Left forelimb (tissue), 1 donor: ENCODE results near the gene INO80E.

Experiments
- DNase-seq: peaks from one replicate; pipeline ENCODE4 v3.0.0-alpha.2; 2018; ENCODE audit warnings: low spot score

Gene INO80E

DNA sequence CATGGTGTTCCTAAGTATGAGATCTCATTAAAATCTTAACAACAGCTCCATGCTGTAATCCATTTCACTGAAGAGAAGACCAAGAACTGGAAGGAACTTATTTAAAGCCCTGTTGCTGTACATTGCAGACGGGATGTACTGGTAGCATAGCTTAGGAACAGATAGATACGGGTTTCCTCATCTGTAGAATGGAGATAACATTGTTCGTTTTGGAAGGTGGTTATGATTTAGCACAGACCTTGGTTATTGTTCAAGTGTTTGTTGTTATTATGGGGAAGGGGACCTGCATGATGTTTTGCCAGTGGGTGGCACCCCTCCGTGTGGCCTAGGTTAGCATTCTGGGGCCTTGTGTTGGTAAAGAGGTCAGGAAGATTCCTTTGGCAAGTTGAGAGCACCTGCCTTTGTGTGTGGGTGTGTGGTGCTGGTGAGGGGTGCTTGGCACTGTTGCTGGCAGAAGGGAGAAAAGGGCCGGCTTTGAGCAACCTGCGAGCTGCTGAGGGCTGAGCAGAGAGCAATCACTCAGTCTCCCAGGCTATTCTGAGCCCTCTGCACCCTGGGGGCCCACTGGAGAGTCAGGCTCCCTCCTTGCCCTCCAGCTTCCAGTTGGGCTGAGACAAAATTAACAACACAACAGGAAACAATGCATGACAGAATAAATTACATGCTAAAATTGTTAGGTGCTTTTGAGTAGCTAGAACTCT, 20.1 kb upstream of the INO80E start:
- DNase-seq, result peak; percentile 42

DNA sequence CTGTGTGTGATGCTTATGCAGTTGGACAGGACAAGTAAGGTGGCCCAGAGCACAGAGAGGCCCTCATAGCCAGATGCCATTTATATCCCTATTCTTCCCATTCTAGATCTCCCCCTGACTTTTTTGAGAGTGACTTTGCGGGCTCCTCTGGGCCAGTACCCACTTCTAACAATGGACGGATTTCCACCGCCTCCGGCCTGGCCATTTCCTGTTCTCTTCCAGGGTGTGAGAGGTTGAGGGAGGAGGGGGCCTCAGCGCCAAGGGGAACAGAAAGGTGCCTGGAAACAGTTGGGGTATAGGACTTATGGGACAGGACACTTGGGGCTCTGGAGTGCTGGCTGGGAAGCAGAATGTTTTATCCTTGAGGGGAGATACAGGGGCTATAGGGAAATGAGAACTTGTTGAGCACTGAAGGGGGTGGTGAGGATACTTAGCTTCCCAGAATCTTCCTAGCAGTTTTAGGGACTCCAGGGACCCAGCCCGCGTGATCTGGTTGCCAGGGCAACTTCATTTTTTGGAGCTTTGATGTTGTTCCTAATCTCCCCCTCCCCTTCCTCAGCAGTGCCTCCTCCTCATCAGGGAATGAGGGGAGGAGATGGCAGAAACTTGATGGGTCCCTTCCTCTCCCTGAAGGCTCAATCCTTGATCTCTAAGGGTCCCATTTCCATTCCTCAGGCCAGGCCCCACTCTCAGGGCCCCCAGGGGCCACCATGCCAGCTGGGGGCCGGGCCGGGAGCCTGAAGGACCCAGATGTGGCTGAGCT, 18.8 kb upstream of the INO80E start:
- DNase-seq, result peak; percentile 53

DNA sequence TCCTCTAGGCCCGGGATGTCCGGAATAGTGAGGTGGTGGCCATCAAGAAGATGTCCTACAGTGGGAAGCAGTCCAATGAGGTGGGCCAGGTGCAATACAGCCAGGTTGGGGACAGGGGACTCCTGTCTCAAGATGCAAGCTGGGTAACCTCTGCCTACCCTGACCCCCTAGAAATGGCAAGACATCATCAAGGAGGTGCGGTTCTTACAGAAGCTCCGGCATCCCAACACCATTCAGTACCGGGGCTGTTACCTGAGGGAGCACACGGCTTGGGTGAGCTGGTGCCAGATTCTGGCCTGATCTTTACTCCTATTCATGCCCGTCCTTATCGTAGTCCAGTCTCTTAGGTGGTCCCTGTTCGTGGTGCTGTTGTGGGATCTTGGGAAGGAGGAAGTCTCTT, 18.0 kb upstream of the INO80E start:
- DNase-seq, result no peak

DNA sequence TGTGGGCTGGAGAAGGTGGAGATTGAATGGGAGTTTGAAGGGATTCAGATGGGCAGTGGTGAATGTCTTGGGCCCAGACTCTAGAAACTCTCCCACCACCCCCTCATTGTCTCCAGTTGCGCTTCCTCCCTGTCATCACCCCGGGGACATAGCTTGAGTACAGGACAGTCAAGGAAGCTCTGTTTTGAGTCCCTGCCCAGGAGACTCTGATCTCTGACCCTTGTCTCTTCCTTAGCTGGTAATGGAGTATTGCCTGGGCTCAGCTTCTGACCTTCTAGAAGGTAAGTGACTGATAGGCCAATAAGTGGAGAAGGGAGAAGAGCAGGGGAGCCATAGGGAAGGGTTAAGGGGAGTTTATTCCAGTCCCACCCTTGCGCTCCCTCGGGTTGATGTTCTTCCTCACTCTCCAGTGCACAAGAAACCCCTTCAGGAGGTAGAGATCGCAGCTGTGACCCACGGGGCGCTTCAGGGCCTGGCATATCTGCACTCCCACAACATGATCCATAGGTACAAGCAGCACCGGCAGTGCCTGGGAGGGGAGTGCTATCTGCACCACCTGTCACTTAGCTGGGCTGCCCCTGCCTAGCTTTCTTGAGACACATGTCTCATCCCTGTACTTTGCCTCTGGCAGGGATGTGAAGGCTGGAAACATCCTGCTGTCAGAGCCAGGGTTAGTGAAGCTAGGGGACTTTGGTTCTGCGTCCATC, 17.3 kb upstream of the INO80E start:
- no peak for DNase-seq

DNA sequence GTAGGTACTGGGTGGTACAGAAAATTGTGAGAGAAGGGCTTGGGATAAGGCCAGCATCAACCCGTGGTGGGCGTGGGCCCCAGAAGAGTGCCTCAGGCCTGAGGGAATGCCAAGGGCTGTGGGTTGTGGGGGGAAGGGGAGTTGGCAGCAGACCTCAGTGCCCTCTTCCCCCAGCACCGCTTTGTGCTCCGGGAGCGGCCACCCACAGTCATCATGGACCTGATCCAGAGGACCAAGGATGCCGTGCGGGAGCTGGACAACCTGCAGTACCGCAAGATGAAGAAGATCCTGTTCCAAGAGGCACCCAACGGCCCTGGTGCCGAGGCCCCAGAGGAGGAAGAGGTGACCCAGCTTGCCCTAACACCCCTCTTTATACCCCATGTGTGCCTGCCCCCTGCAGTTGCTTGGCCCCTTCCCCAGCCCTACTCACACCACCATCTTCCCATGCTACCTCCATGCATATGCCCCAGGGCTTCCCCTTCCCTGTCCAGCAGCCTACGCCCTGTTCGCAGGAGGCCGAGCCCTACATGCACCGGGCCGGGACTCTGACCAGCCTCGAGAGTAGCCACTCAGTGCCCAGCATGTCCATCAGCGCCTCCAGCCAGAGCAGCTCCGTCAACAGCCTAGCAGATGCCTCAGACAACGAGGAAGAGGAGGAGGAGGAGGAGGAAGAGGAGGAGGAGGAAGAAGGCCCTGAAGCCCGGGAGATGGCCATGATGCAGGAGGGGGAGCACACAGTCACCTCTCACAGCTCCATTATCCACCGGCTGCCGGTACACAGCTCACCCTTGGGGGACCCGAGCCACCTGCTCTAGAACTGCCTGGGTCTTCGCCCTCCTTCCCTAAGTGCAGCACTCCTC, 13.3 kb upstream of the INO80E start:
- no peak for DNase-seq

DNA sequence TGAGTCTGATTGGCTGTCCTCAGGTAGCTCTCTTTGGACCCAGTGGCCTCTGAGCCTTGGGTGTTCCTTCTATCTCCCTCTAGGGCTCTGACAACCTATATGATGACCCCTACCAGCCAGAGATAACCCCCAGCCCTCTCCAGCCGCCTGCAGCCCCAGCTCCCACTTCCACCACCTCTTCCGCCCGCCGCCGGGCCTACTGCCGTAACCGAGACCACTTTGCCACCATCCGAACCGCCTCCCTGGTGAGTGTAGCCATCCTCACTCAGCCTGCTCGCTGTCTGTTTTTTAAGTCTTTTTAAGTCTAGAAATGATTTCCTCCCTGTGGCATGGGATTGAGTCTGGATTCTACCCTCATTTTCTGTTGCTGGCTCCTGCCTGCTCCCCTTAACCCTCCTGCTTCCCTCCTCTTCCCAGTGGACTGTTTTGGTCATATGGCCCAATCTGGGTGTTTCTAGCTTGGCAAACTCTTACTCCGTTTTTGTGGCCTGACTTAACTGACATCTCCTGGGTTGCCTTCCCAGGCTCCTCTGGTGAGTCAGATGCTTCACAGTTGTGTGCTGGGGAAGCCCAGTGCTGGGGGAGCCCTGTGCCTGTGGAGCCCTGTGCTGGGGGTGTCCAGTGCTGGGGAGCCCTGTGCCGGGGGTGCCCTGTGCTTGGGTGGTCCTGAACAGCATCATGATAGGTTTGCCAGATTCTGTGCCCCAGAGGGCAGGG, 12.5 kb upstream of the INO80E start:
- no peak for DNase-seq

DNA sequence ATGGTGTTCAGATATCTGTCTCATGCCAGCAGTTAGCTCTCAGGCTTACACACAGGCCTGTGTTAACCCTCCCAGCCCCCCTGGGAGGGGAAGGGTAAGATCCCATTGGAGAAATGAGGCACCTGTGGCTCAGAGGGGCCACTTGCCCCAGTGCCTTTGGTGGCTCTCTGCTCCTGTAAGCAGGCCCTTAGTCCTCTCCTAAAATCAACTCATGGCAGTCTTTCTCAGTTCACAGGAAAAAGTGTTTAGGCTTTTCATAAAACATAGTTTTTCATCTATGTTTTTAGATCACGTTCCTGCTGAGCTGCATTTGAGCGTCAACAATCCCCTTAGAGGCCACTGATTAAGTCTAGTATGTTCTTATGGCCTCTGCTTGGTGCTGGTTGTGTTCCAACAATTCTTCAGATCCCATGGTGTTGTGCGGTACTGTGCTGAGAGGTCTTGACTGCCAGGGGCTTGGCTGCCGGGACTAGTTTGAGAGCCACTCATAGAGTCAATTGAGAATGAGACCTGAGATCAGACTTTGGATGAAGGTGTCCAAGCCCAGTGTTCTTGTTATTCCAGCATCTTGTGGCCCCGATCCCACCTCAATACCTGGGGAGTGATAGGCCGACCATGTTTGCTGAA, 11.8 kb upstream of the INO80E start:
- no peak for DNase-seq

DNA sequence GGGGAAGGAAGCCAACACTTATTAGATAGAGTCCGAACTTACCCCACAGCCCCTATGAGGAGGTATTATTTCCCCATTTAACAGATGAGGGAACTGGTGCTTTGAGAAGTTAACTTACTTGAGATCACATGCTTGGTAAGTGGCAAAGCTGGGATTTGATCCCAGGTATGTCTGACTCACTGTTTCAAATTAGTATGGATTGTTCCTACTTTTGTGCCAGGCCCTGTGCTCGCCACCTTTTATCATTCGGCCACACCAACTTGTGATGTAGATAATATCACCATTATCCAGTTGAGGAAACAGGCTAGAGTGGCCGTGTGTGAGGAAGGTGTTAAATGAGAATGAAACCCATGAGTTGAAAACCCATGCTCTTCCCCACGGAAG, 11.3 kb upstream of the INO80E start:
- no peak for DNase-seq

DNA sequence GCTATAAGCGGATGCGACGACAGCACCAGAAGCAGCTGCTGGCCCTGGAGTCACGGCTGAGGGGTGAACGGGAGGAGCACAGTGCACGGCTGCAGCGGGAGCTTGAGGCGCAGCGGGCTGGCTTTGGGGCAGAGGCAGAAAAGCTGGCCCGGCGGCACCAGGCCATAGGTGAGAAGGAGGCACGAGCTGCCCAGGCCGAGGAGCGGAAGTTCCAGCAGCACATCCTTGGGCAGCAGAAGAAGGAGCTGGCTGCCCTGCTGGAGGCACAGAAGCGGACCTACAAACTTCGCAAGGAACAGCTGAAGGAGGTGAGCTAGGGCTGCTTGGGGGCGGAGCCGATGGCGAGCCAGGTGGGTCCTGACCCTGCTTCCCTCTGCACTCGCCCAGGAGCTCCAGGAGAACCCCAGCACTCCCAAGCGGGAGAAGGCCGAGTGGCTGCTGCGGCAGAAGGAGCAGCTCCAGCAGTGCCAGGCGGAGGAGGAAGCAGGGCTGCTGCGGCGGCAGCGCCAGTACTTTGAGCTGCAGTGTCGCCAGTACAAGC, 10.7 kb upstream of the INO80E start:
- DNase-seq, result no peak

DNA sequence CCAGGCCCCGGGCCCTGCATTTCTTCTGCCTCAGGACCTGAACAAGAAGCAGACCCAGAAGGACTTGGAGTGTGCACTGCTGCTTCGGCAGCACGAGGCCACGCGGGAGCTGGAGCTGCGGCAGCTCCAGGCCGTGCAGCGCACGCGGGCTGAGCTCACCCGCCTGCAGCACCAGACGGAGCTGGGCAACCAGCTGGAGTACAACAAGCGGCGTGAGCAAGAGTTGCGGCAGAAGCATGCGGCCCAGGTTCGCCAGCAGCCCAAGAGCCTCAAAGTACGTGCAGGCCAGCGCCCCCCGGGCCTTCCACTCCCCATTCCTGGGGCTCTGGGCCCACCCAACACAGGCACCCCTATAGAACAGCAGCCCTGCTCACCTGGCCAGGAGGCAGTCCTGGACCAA, 9.8 kb upstream of the INO80E start:
- no peak for DNase-seq

DNA sequence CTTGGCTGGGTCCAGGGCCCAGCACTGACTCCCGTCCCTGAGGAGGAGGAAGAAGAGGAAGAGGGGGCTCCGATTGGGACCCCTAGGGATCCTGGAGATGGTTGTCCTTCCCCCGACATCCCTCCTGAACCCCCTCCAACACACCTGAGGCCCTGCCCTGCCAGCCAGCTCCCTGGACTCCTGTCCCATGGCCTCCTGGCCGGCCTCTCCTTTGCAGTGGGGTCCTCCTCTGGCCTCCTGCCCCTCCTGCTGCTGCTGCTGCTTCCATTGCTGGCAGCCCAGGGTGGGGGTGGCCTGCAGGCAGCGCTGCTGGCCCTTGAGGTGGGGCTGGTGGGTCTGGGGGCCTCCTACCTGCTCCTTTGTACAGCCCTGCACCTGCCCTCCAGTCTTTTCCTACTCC, 9.1 kb upstream of the INO80E start:
- DNase-seq, result no peak

DNA sequence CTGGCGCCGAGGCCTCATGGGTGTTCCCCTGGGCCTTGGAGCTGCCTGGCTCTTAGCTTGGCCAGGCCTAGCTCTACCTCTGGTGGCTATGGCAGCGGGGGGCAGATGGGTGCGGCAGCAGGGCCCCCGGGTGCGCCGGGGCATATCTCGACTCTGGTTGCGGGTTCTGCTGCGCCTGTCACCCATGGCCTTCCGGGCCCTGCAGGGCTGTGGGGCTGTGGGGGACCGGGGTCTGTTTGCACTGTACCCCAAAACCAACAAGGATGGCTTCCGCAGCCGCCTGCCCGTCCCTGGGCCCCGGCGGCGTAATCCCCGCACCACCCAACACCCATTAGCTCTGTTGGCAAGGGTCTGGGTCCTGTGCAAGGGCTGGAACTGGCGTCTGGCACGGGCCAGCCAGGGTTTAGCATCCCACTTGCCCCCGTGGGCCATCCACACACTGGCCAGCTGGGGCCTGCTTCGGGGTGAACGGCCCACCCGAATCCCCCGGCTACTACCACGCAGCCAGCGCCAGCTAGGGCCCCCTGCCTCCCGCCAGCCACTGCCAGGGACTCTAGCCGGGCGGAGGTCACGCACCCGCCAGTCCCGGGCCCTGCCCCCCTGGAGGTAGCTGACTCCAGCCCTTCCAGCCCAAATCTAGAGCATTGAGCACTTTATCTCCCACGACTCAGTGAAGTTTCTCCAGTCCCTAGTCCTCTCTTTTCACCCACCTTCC, 8.5 kb upstream of the INO80E start:
- no peak for DNase-seq

DNA sequence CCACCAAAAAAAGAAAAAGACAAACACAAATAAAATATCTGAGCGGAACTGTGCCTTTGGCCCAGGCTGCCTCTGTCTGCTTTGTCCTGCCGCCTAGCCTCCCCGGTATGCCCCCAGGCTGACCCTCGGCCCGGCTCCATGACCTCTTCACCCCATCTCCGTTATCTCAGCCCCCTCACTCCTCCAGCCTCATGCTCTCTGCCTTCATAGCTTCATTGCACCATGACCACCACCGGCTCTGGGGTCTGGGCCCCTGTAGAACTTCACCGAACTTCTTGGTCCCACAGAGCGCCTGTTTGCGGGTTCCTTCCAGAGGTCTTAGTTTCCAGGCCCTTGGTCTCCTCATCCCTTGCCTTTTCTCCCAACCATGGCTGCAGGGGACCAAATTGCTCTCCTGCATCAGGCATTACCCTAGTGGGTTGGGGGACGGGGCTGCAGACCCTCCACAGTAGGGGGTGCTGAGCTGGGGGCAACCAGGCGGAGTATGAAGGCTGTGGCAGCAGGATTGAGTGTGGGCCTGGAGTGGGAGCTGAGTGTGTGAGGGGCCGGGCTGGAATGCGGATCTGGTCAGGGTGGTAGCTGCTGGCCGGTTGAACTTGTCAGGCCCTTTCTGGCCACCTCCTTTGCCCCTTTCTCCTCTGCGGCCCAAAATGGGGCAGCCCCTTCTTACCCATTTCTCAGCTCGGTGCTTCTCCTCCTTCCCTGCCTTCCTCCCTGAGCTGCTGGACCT, 7.5 kb upstream of the INO80E start:
- DNase-seq, result no peak

DNA sequence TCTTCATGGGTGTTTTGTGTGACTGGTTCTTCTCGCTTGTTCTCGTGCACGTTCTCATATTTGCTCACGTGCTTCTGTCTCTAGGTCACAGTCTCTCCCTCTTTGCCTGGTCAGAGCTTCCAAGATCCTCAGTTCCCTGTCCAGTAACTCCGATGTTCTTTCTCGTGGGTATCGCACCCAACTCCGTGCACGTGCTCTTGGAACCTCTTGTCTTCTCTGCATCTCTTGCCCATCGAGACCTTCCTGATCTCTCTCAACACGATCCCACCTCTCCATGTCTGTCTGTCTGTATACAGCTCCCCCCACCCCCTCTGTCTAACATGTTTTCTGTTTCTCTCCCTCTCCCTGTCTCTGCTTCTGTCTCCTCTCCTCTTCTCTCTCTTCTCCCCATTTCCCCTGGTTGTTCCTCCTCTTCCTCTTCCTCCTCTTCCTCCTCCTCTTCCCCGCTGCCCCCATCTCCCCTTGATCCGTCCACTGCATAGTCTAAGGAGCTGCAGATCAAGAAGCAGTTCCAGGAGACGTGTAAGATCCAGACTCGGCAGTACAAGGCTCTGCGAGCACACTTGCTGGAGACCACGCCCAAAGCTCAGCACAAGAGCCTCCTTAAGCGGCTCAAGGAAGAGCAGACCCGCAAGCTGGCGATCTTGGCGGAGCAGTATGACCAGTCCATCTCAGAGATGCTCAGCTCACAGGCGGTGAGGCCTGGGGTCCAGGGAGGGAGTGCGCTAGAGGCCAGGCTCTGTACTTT, 6.8 kb upstream of the INO80E start:
- no peak for DNase-seq

DNA sequence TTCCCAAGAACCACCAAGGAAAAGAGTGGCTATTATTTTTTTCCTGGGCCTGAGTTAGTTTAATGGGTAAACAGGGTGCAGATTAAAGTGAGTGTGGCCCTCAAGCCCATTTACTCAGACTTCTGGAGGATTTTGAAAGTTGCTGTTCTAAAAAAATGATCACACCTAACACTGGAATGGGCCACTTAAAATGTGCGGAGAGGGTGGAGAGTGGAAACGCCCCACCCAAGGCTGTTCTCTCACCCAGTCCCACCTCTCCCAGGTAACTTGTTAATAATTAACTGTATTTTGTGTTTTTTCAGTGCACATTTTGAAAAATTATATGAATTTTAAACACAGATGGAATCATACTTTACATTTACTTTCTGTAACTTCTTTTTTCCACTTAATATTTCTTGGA, 6.0 kb upstream of the INO80E start:
- no peak for DNase-seq

DNA sequence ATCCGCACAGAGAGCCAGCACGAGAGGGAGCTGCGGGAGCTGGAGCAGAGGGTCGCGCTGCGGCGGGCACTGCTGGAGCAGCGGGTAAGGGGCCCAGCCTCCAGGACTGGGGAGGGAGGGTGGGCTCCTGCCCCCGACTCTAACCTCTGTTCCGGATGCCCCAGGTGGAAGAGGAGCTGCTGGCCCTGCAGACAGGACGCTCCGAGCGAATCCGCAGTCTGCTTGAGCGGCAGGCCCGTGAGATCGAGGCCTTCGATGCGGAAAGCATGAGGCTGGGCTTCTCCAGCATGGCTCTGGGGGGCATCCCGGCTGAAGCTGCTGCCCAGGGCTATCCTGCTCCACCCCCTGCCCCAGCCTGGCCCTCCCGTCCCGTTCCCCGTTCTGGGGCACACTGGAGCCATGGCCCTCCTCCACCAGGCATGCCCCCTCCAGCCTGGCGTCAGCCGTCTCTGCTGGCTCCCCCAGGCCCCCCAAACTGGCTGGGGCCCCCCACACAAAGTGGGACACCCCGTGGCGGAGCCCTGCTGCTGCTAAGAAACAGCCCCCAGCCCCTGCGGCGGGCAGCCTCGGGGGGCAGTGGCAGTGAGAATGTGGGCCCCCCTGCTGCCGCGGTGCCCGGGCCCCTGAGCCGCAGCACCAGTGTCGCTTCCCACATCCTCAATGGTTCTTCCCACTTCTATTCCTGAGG, 5.0 kb upstream of the INO80E start:
- DNase-seq, result no peak

DNA sequence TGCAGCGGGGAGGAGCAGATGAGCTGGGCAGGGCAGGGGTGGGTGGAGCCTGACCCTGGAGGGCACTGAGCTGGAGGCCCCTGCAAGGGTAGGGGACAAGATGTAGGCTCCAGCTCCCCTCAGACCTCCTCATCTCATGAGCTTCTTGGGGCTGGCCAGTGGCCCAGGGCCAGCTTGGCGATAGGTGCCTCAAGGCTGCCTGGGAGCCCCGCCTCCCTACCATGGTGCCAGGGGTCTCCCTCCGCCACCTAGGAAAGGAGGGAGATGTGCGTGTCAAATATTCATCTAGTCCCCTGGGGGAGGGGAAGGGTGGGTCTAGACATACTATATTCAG, 4.5 kb upstream of the INO80E start:
- no peak for DNase-seq

DNA sequence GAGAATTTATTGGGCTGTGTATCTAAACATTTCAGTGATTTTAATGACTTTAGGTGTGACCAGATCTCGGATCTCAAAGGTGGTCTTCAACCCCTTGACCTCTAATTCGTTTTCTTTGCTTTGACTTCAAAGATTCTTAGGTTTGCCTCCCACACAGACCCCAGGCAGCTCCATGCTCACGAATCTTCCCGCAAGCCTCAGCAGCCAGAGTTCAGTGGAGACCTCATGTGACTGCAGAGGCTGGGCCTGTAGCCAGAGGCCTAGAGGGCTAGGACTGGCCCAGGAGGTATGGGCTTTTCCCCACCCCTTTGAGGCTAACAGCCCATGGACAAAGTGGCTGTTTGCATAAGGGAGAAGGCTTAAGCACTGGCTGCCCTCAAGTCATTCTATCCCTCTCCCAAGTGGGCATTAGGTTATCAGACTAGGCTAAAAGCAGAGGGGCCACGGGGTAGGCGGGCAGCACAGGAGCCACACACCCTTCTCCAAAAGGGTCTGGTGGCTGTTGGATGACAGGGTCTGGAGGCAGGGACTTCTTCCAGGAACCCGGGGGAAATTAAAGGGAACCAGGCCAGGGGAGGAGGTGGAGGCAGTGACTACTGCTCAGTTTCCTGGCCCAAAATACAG, 3.6 kb upstream of the INO80E start:
- no peak for DNase-seq
